ENCODE results near the gene CCDC122.

Gene CCDC122

GRCh38 chr13:43878892-43879754 is at the start of gene CCDC122:
TSS of gene CCDC122 (minus strand) at chr13:43879740. CDS start at chr13:43869376, 10,364 bp downstream.
- DNase-seq (ENCODE audit: low read depth, low spot score): peak; percentile 41

DNA sequence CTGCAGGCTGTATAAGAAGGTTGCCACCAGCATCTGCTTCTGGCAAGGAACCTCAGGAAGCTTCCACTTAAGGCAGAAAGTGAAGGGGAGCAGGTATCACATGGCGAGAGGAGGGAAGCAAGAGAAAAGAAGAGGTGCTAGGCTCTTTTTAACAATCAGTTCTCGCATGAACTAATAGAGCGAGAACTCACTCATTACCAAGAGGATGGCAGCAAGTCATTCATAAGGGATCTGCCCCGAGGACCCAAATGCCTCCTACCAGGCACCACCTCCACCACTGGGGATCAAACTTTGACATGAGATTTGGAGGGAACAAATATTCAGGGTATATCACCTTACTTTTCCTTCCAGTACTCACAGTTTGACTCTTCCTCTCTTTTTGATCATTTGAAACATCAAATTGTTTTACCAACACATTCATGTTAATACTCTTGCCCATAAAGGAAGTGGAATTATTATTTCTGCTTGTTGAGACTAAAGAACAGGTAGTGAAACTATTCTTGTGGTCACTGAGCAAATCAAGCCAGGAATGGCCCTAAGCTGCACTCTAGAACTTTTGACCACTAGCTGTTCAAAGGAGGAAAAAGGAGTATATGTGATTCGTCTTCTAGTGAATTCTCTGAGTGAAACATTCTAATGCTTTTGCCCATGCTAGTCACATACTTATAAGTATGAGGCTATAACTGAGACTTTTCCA is 45.2 kb upstream of the CCDC122 start:
- DNase-seq (ENCODE audit: low read depth, low spot score): no peak

DNA sequence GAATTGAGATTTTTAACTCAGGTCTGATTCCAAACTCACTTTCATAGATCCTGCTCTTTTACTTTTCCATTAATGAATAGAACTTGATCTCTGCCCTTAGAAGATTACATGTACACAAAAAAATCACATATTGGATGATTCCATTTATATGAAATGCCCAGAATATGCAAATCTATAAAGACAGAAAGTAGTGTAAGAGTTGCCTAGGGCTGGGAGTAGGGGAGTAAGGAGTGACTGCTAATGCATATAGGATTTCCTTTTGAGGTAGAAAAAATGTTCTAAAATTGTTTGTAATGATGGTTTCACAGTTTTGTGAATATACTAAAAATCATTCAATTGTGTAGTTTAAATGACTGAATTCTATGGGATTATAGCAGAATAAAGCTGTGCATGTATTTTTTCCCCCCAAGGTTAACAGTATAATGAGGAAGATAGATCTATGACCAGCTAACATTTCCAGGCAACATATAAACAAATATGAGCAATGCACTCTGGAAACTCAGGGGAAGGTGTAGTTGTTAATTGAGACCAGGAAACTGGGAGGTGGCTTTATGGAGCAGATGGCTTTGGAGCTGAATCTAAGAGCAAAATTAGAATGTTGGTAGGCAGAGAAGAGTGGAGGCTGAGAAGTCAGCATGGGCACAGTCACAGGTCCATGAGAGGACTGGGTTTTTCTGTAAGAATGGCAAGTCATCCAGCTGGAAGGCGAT is 41.6 kb upstream of the CCDC122 start:
- DNase-seq (ENCODE audit: low read depth, low spot score): no peak

DNA sequence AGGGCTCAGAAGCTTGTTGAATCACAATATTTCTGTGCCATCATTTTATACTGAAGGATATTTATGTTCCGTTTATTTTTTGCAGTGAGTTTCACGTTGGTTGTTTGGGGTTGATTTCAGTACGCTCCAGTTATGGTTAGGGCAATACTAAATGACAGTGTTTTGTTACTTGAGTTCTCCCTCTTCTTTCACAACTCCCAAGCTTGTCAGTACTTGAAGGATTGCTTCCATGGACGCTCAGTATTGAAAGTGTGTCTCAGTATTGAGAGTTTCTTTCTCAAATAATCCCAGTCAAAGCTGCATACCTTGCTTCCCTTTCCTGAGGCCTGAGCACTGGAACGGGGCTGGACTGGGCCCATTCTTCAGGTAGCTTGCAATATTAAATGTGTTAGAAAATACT is 39.1 kb upstream of the CCDC122 start:
- DNase-seq (ENCODE audit: low read depth, low spot score): no peak

- DNase-seq (ENCODE audit: low read depth, low spot score): no peak
Observed at GRCh38 chr13:43916828-43917227, 37.3 kb upstream of the CCDC122 start.

DNA sequence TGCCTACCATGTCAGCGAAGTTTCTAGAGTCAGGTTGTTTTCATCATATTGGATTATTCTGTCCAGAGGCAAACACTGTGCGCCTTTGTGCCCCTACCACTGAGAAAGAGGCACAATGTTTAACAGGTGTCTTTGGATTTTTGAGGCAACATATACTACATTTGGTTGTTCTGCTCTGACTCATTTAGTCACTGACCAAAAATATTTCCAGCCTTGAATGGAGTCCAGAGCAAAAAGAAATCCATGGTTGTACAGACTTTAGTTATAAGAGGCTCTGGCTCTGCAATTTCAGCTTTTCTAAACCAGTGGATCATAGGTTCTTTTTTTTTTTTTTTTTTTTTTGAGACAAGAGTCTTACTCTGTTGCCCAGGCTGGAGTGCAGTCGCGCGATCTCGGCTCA is 35.9 kb upstream of the CCDC122 start:
- DNase-seq (ENCODE audit: low read depth, low spot score): no peak

- DNase-seq (ENCODE audit: low read depth, low spot score): no peak
Observed at GRCh38 chr13:43911871-43912270, 32.3 kb upstream of the CCDC122 start.

- DNase-seq (ENCODE audit: low read depth, low spot score): no peak
Observed at GRCh38 chr13:43911278-43911677, 31.7 kb upstream of the CCDC122 start.

DNA sequence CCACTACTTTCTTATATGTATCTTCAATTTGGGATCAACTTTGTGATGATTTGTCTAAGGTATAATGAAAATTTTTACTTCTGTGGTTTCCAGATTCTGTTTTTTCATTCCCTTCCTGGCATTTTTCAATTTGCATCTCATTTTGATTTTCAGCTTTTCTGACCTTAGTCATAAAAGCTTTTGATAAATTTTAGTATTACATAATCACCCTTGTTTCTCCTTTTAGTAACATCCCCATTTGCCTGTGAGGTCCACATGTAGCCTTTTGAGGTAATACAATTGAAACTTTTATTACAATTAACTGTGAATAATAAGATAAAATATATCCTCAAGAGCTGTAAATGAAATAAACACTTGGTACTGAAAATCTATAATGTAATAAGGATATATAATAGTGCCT is 31.3 kb upstream of the CCDC122 start:
- no peak for DNase-seq (ENCODE audit: low read depth, low spot score)

DNA sequence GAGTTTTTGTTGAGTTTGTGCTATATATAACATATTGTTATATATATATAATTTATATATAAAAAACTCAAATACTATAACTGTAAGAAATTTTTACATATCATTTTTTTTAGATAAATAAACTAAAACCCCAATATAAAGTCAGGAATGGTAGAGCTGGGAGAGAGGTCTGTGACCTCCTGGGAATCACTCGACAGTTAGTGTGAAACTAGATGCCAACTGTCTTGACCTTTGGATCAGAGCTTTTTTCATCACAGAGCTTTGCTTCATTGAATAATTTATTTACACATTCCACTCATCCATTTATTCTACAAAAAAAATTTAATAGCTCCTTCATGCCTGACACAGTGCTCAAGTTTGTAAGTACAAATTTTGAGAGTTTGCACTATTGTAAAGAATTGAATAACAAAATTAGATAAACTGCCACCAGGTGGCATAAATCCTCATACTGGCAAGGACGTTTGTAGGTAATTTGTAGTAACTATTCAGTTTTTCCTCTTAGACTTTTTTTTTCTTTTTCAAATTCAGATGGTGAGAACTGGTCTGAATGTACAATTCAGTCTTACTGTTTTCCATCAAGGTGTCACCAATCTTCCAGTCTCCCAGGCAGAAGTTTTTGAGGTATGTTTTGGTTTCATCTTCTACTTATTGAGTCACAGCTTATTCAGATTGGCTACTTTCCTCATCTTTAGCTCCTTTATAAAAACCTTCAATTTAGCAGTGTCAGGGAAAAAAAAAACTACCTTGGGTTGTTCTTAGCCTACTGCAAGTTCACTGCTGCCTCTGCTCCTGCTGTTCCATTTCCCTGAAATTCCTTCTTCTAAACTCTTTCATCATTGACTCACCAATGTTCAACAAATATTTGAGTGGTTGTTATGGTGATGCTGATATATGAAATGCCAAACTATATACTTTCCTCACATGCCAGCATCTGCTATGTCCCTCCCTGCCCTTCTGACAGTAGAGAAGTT is 28.9 kb upstream of the CCDC122 start:
- peak; percentile 29 for DNase-seq (ENCODE audit: low read depth, low spot score)

- peak; percentile 30 for DNase-seq (ENCODE audit: low read depth, low spot score)
Observed at GRCh38 chr13:43905435-43906031, 26.0 kb upstream of the CCDC122 start.

- DNase-seq (ENCODE audit: low read depth, low spot score): no peak
Observed at GRCh38 chr13:43895940-43896339, 16.4 kb upstream of the CCDC122 start.

- no peak for DNase-seq (ENCODE audit: low read depth, low spot score)
Observed at GRCh38 chr13:43894438-43894837, 14.9 kb upstream of the CCDC122 start.

GRCh38 chr13:43884222-43884621 is 4.7 kb upstream of the CCDC122 start:
- no peak for DNase-seq (ENCODE audit: low read depth, low spot score)

DNA sequence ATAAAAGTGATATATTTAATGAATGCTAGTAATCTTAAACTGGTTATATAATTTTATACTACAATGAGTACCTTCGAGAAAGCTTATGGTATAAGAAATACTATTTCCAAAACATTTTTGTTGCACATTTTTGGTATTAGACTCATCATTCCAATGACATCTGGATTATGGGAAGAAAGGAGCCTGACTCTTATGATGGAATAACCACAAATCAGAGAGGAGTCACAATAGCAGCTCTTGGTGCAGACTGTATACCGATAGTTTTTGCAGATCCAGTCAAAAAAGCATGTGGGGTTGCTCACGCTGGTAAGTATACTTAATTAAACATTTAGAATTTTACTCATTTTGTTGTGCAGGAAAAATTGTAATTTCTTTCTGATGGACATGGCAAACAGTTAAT is 4.1 kb upstream of the CCDC122 start:
- DNase-seq (ENCODE audit: low read depth, low spot score): no peak

- no peak for DNase-seq (ENCODE audit: low read depth, low spot score)
Observed at GRCh38 chr13:43881580-43881979, 2.0 kb upstream of the CCDC122 start.

GRCh38 chr13:43880926-43881325 is 1.4 kb upstream of the CCDC122 start:
- DNase-seq (ENCODE audit: low read depth, low spot score): no peak

GRCh38 chr13:43880214-43880855 is 795 bp upstream of the CCDC122 start:
- DNase-seq (ENCODE audit: low read depth, low spot score): no peak

GRCh38 chr13:43879755-43880181 is 228 bp upstream of the CCDC122 start, which contains the start of gene LACC1:
TSS of gene LACC1 (plus strand) at chr13:43879904. CDS start at chr13:43880986, 1,082 bp downstream.
- no peak for DNase-seq (ENCODE audit: low read depth, low spot score)

GRCh38 chr13:43877766-43878165 is 1.8 kb downstream of the CCDC122 start:
- DNase-seq (ENCODE audit: low read depth, low spot score): no peak
